Activated CD4-positive, alpha-beta memory T cell treated with anti-CD3 and anti-CD28 coated beads for 36 hours (primary cell): ENCODE measurements around the gene AAGAB. TPM values are rescaled to one million over a fixed set of nuclear protein-coding genes. Genes with fewer than 3 reads are reported as not detected.

Source experiments
- CTCF ChIA-PET: fragments of 350-600 bp; sonication (Branson Sonifier 250); formaldehyde crosslinking; loops from one replicate; lab custom pipeline; 2021; ENCODE audit warnings: antibody characterized with exemption, inconsistent platforms; lab: Charles Lee
- POLR2A ChIA-PET: fragments of 350-600 bp; sonication (Branson Sonifier 250); formaldehyde crosslinking; loops from one replicate; lab custom pipeline; 2021; ENCODE audit warnings: antibody characterized with exemption; lab: Charles Lee
- DNase-seq: peaks from one replicate; pipeline ENCODE4 v3.0.0-alpha.2; 2020
- H3K27ac Mint-ChIP-seq: one replicate; pipeline ENCODE4 v1.8.0; 2021; ENCODE audit warnings: mixed read lengths
- H3K27me3 Mint-ChIP-seq: one replicate; pipeline ENCODE4 v1.8.0; 2021; ENCODE audit warnings: mixed read lengths
- H3K36me3 Mint-ChIP-seq: one replicate; pipeline ENCODE4 v1.8.0; 2021; ENCODE audit warnings: mixed read lengths
- H3K4me1 Mint-ChIP-seq: one replicate; pipeline ENCODE4 v1.8.0; 2021; ENCODE audit warnings: low read depth, mixed read lengths
- H3K4me3 Mint-ChIP-seq: one replicate; pipeline ENCODE4 v1.8.0; 2021; ENCODE audit warnings: mild to moderate bottlenecking, mixed read lengths
- H3K9me3 Mint-ChIP-seq: one replicate; pipeline ENCODE4 v1.8.0; 2021; ENCODE audit warnings: mixed read lengths
- intact Hi-C: fragments of 100-400 bp; cut with micrococcal nuclease; formaldehyde crosslinking; loops from one replicate; pipeline ENCODE4 v1.15.1; 2023
- total RNA-seq, 2 experiments: library from RNA; stranded (reverse); gene quantifications; one replicate each; pipeline ENCODE4 v1.2.3, GENCODE V29; 2021

The AAGAB gene
- total RNA-seq, 2 experiments from 2014 or later = 52.3 to 57.0 TPM

DNA sequence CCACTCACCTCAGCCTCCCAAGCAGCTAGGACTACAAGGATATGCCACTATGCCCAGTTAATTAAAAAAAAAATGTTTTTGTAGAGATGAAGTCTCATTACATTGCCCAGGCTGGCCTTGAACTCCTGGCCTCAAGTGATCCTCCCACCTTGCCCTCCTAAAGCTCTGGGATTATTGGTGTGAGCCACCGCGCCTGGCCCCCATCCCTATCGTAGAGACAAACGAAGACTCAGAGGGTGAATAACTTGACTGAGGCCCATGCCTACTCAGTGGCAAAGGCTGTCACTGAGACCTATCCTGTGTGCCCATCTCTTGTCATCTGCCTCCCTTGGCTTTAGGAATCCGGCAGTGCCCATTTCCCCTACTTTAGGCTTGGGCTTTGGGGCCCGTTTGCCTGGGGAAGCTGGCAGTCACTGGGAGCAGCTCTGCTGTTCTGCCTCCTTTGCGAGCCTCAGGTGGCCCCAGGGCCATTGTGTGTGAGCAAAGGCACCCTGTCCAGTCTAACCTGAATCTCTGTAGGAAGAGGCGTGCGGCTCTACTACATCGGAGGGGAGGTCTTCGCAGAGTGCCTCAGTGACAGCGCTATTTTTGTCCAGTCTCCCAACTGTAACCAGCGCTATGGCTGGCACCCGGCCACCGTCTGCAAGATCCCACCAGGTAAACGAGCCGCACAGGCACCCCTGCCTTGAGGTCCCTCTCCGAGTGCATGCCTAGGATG is 70.1 kb downstream of the AAGAB start:
- Mint-ChIP-seq H3K36me3 (peaks cover 38% of the 10 kb centered on the region), H3K4me1 (peaks cover 6% of the 10 kb centered on the region), H3K27ac (no peak overlapping the region), H3K4me3 (no peak overlapping the region), H3K27me3 (no peaks in the 10 kb centered on the region), H3K9me3 (no peaks in the 10 kb centered on the region)
- DNase-seq = peak; percentile 4
- POLR2A ChIA-PET = no interaction called here
- intact Hi-C loops = no loop called here
- CTCF ChIA-PET = interaction anchor here (1.0 to 1.1 kb wide), 2 partner anchors 14 to 238 kb away, joined by 3 to 4 read pairs; no protein-coding TSS in a partner anchor

- Mint-ChIP-seq H3K9me3 (no peaks in the 10 kb centered on the region), H3K36me3 (peaks cover 35% of the 10 kb centered on the region), H3K4me3 (no peak overlapping the region), H3K27me3 (no peaks in the 10 kb centered on the region), H3K4me1 (peaks cover 10% of the 10 kb centered on the region), H3K27ac (peak overlapping the region; percentile 1)
- intact Hi-C loops = no loop called here
- peak; percentile 3 for DNase-seq
- POLR2A ChIA-PET = no interaction called here
- CTCF ChIA-PET = interaction anchor here (1.0 to 1.1 kb wide), 2 partner anchors 15 to 237 kb away, joined by 3 to 4 read pairs; no protein-coding TSS in a partner anchor
These were observed 70.9 kb downstream of the AAGAB start for GRCh38 chr15:67183443-67184169.

- H3K4me3 Mint-ChIP-seq = no peak overlapping the region
- intact Hi-C loops = no loop called here
- H3K27ac Mint-ChIP-seq = no peak overlapping the region
- H3K27me3 Mint-ChIP-seq = no peaks in the 10 kb centered on the region
- peaks cover 16% of the 10 kb centered on the region for H3K4me1 Mint-ChIP-seq
- H3K9me3 Mint-ChIP-seq = no peaks in the 10 kb centered on the region
- CTCF ChIA-PET = interaction anchor here (0.9 to 1.0 kb wide), 2 partner anchors 234 kb away, joined by 3 read pairs; no protein-coding TSS in a partner anchor
- DNase-seq = no peak
- POLR2A ChIA-PET = no interaction called here
- peaks cover 31% of the 10 kb centered on the region for H3K36me3 Mint-ChIP-seq
These were observed 73.2 kb downstream of the AAGAB start for GRCh38 chr15:67181221-67181639.

DNA sequence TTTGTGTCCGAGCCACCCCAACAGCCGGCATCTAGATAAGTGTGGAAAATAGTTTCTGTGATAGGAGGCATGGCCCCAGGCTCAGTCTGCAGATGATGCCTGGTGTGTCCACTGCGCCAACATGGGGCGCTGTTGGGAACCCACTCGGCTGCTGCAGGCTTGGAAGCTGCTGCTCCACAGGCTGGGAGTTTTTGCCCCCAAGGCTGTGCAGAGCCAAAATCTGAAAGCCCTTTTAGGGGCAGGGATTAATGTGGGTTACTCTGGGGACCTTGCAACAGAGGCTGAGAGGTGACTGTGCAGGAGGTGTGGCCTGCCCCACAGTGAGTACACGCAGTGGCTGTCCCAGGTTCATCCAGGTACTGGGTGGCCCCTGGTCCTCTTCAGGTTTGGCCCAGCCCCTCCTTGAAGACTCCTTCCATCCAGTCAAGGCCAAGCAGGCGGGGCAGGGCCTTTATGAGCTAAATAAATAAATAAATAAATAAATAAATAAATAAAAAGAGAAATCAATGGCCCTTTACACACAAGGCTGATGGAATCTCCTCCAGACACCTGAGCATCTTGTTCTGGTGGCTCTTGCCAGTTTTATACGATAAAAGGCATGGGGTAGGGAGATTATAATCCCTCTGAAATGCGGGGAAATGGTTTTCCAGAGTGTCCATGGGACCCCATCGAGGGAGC is 73.8 kb downstream of the AAGAB start:
- ChIA-PET POLR2A (no interaction called here), CTCF (interaction anchor here (0.6 to 1.0 kb wide), 2 partner anchors 80 to 234 kb away, joined by 3 to 4 read pairs; no protein-coding TSS in a partner anchor)
- H3K4me3 Mint-ChIP-seq = no peak overlapping the region
- peaks cover 29% of the 10 kb centered on the region for H3K36me3 Mint-ChIP-seq
- H3K27ac Mint-ChIP-seq = no peak overlapping the region
- DNase-seq = no peak
- H3K9me3 Mint-ChIP-seq = no peaks in the 10 kb centered on the region
- H3K4me1 Mint-ChIP-seq = peaks cover 18% of the 10 kb centered on the region
- no peaks in the 10 kb centered on the region for H3K27me3 Mint-ChIP-seq
- intact Hi-C loops = no loop called here

DNA sequence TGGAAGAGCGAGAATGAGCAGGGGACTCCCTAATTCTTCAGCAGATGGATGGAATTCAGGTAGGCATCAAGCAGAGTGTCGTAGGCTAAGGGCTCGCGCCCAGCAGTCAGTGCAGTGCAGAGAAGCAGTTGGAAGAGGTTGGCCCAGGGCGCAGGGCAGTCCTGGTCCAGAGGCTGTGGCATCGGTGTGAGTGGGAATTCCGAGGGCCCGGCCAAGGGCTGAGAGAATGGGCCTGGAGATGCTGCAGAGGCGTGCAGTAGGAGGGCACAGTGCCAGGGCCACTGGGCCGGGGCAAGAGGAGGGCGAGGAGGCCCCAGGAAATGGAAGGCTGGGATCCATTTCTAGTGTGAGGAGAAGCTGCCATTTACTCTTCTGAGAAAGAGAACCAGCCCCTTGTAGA is 74.4 kb downstream of the AAGAB start:
- DNase-seq = no peak
- H3K27ac Mint-ChIP-seq = peak overlapping the region; percentile 52
- H3K4me1 Mint-ChIP-seq = peaks cover 24% of the 10 kb centered on the region
- CTCF ChIA-PET = no interaction called here
- H3K27me3 Mint-ChIP-seq = no peaks in the 10 kb centered on the region
- POLR2A ChIA-PET = no interaction called here
- no peak overlapping the region for H3K4me3 Mint-ChIP-seq
- peaks cover 29% of the 10 kb centered on the region for H3K36me3 Mint-ChIP-seq
- no peaks in the 10 kb centered on the region for H3K9me3 Mint-ChIP-seq
- intact Hi-C loops = no loop called here

- H3K27ac Mint-ChIP-seq = peak overlapping the region; percentile 52
- ChIA-PET CTCF (no interaction called here), POLR2A (no interaction called here)
- intact Hi-C loops = loop anchor here (5.0 kb wide), 2 partner anchors 47 to 92 kb away; no protein-coding TSS in a partner anchor
- no peaks in the 10 kb centered on the region for H3K9me3 Mint-ChIP-seq
- H3K4me1 Mint-ChIP-seq = peaks cover 29% of the 10 kb centered on the region
- H3K27me3 Mint-ChIP-seq = no peaks in the 10 kb centered on the region
- H3K36me3 Mint-ChIP-seq = peaks cover 29% of the 10 kb centered on the region
- no peak for DNase-seq
- H3K4me3 Mint-ChIP-seq = no peak overlapping the region
These were observed 75.0 kb downstream of the AAGAB start for GRCh38 chr15:67179411-67179995.

DNA sequence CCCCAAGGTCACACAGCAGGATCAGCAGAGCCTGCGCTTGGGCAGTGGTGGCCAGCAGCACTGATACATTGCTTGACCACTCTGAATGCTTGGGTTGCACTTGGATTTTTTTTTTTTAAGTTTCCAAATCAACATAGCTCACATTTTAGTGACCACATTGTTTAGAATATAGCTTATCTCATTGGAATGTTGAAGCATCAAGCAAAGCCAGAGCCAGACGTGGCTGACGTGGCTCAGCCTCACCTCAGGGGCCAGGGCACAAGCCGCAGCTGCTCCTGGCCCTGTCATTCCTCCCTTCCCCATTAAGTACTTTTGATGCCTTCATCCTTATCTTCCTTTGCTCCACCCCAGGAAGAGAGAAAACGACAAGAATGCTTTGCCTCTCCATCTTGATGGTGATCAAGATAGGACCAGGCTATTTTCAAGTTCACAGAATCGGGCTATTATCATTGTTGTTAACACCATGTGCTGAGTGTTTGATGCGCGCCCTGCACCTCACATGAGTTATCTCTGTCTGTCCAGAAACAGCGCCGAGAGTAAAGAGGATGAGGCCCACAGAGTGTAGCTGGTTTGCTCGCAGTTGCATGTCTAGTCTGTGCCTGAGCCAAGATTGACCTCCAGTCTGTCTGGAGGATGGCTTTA is 75.8 kb downstream of the AAGAB start:
- peaks cover 37% of the 10 kb centered on the region for H3K4me1 Mint-ChIP-seq
- CTCF ChIA-PET = no interaction called here
- POLR2A ChIA-PET = no interaction called here

GRCh38 chr15:67177752-67178151 is 76.7 kb downstream of the AAGAB start:
- ChIA-PET POLR2A (no interaction called here), CTCF (interaction anchor here (1.6 kb wide), 1 partner anchor 62 kb away, joined by 4 read pairs; no protein-coding TSS in a partner anchor)
- H3K4me3 Mint-ChIP-seq = no peak overlapping the region
- H3K27ac Mint-ChIP-seq = no peak overlapping the region
- peak; percentile 29 for DNase-seq
- peaks cover 47% of the 10 kb centered on the region for H3K4me1 Mint-ChIP-seq
- H3K9me3 Mint-ChIP-seq = no peaks in the 10 kb centered on the region
- no peaks in the 10 kb centered on the region for H3K27me3 Mint-ChIP-seq
- intact Hi-C loops = loop anchor here (5.0 kb wide), 2 partner anchors 45 to 90 kb away; no protein-coding TSS in a partner anchor
- peaks cover 35% of the 10 kb centered on the region for H3K36me3 Mint-ChIP-seq

More for the DNA sequence above, 75.8 kb downstream of the AAGAB start:
- no peak for DNase-seq
- H3K4me3 Mint-ChIP-seq = no peak overlapping the region
- H3K9me3 Mint-ChIP-seq = no peaks in the 10 kb centered on the region
- no peaks in the 10 kb centered on the region for H3K27me3 Mint-ChIP-seq
- no peak overlapping the region for H3K27ac Mint-ChIP-seq
- intact Hi-C loops = loop anchor here (5.0 kb wide), 2 partner anchors 46 to 91 kb away; no protein-coding TSS in a partner anchor
- peaks cover 34% of the 10 kb centered on the region for H3K36me3 Mint-ChIP-seq

DNA sequence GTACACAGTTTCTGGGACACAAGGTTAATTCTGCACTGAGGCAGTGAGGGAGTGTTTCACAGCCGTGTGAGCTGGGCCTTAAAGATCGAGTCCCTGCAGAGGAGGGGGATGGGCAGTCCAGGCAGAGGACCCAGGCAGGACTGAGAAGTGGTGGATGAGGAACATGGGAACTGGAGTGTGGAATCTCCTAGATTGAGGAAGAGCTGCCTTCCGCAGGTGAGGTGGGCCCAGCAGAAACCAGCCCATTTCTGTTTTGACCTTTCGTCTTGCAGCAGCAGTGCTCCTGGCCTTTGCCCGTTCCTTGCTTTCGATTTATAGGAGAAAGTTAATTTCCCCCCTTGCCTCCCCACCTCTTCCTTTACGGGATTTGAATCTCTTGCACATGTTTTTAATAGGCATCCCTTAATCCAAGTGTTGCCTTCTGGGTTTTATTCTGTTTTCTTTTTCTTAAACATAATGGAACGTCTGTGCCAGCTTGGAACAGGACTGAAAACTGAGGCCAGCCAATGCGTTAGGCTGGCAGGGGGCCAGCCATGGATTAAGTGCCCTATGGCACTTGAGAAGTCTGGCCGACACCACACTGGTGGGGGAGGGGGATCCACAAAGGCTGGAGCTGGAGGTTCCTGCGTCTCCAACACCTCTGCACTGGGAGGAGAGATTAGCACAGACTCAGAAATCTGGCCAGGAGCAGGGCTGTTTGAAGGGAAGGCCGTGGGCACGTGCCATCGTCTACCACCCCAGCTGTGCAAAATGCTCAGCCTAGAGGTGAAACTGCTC is 78.1 kb downstream of the AAGAB start:
- no peak for DNase-seq
- Mint-ChIP-seq H3K36me3 (peaks cover 34% of the 10 kb centered on the region), H3K27ac (peak overlapping the region; percentile 79), H3K4me3 (no peak overlapping the region), H3K4me1 (peaks cover 60% of the 10 kb centered on the region), H3K9me3 (no peaks in the 10 kb centered on the region), H3K27me3 (no peaks in the 10 kb centered on the region)
- intact Hi-C loops = loop anchor here (5.0 kb wide), 2 partner anchors 44 to 89 kb away; no protein-coding TSS in a partner anchor
- ChIA-PET POLR2A (interaction anchor here (1.7 to 2.1 kb wide), 2 partner anchors 55 to 75 kb away, joined by 6 to 7 read pairs; no protein-coding TSS in a partner anchor), CTCF (interaction anchor here (1.4 to 1.6 kb wide), 2 partner anchors 64 to 230 kb away, joined by 4 to 9 read pairs; no protein-coding TSS in a partner anchor)

DNA sequence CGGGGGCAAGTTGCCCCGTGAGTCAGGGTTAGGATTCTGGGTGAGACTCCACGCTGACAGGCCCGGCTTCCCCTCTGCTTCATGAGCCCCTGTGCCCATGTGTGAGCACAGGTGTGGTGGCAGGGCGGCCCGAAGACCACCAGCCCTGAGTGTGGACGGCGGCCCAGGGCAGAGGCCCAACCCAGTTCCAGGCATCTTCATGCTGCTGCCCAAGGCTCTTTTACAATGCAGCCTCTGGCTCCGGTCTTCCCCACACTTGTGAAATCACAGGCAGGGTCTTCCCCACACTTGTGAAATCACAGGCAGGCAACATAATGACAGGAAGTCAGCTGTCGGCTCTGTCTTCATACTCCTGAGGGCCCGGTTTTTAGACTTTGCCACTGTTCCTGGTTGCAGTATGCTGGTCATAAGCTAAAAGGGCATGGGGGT is 78.8 kb downstream of the AAGAB start:
- peaks cover 65% of the 10 kb centered on the region for H3K4me1 Mint-ChIP-seq
- no peak overlapping the region for H3K4me3 Mint-ChIP-seq
- DNase-seq = peak; percentile 77
- POLR2A ChIA-PET = interaction anchor here (0.9 to 2.1 kb wide), 6 partner anchors 41 to 110 kb away, joined by 3 to 7 read pairs (median 4); partner anchors contain the start of gene SMAD3
- CTCF ChIA-PET = interaction anchor here (1.0 to 1.4 kb wide), 2 partner anchors 95 to 229 kb away, joined by 4 to 9 read pairs; no protein-coding TSS in a partner anchor
- H3K9me3 Mint-ChIP-seq = no peaks in the 10 kb centered on the region
- H3K36me3 Mint-ChIP-seq = peaks cover 40% of the 10 kb centered on the region
- H3K27me3 Mint-ChIP-seq = no peaks in the 10 kb centered on the region
- H3K27ac Mint-ChIP-seq = peak overlapping the region; percentile 79
- intact Hi-C loops = loop anchor here (1.0 to 5.0 kb wide), 6 partner anchors 25 to 107 kb away; no protein-coding TSS in a partner anchor
